ENCODE data around the gene TRAF1. TPM values are rescaled to one million over a fixed set of nuclear protein-coding genes. Genes with fewer than 3 reads are reported as not detected.

TRAF1 gene
- polyA plus RNA-seq, 1 donor from 2014 or later = 0.89 TPM

GRCh38 chr9:120918931-120919842, 7.4 kb downstream of the TRAF1 start:
- Histone ChIP-seq H2AFZ (ENCODE audit: low read depth, low read length) (no peak overlapping the region), H3K9me2 (ENCODE audit: insufficient read depth, low read length) (no peaks in the 10 kb centered on the region), H3F3A (ENCODE audit: insufficient read depth, low read length, poor library complexity, severe bottlenecking) (no peaks in the 10 kb centered on the region), H3K4me2 (ENCODE audit: low read length) (no peak overlapping the region), H3K9me3 (ENCODE audit: low read length) (no peaks in the 10 kb centered on the region), H3K27me3 (ENCODE audit: insufficient read depth, low read depth, low read length) (no peaks in the 10 kb centered on the region), H3K36me3 (ENCODE audit: insufficient read depth, low read length) (no peaks in the 10 kb centered on the region), H4K20me1 (ENCODE audit: insufficient read depth) (no peaks in the 10 kb centered on the region), H3K4me3 (ENCODE audit: low read length) (no peak overlapping the region), H3K9ac (ENCODE audit: low read length) (no peak overlapping the region), H3K27ac (ENCODE audit: low read length) (no peak overlapping the region), H3K79me2 (replicated peaks; ENCODE audit: insufficient read depth, low read length) (no peaks in the 10 kb centered on the region)
- TF ChIP-seq EZH2 (IDR thresholded peaks at IDR 0.05; ENCODE audit: borderline replicate concordance, insufficient read depth, low read length, poor library complexity, severe bottlenecking) (no peak), TAF1 (IDR thresholded peaks at IDR 0.05; ENCODE audit: low read depth) (no peak), REST (IDR thresholded peaks at IDR 0.05; ENCODE audit: borderline replicate concordance) (no peak), EP300 (conservative IDR thresholded peaks at IDR 0.05; ENCODE audit: poor library complexity, severe bottlenecking) (no peak), CTCF (IDR thresholded peaks at IDR 0.05; ENCODE audit: poor library complexity, severe bottlenecking) (no peak), RAD21 (conservative IDR thresholded peaks at IDR 0.05) (no peak), MXI1 (conservative IDR thresholded peaks at IDR 0.05; ENCODE audit: poor library complexity, severe bottlenecking) (no peak), POLR2AphosphoS5 (IDR thresholded peaks at IDR 0.05) (no peak), SMC3 (conservative IDR thresholded peaks at IDR 0.05; ENCODE audit: poor library complexity) (no peak)

- H3K9me3 ChIP-seq (ENCODE audit: low read length) = no peaks in the 10 kb centered on the region
- no peak overlapping the region for H3K4me3 ChIP-seq (ENCODE audit: low read length)
- no peaks in the 10 kb centered on the region for H3K36me3 ChIP-seq (ENCODE audit: insufficient read depth, low read length)
- no peak overlapping the region for H3K4me2 ChIP-seq (ENCODE audit: low read length)
- H3K79me2 ChIP-seq (replicated peaks; ENCODE audit: insufficient read depth, low read length) = no peaks in the 10 kb centered on the region
- no peak overlapping the region for H3K9ac ChIP-seq (ENCODE audit: low read length)
- no peak overlapping the region for H2AFZ ChIP-seq (ENCODE audit: low read depth, low read length)
- H3K27me3 ChIP-seq (ENCODE audit: insufficient read depth, low read depth, low read length) = no peaks in the 10 kb centered on the region
- H3K27ac ChIP-seq (ENCODE audit: low read length) = no peak overlapping the region
- no peaks in the 10 kb centered on the region for H3K9me2 ChIP-seq (ENCODE audit: insufficient read depth, low read length)
- TF ChIP-seq EZH2 (IDR thresholded peaks at IDR 0.05; ENCODE audit: borderline replicate concordance, insufficient read depth, low read length, poor library complexity, severe bottlenecking) = no peak
- no peak for TF ChIP-seq SMC3 (conservative IDR thresholded peaks at IDR 0.05; ENCODE audit: poor library complexity)
- no peak for TF ChIP-seq EP300 (conservative IDR thresholded peaks at IDR 0.05; ENCODE audit: poor library complexity, severe bottlenecking)
- TF ChIP-seq TAF1 (IDR thresholded peaks at IDR 0.05; ENCODE audit: low read depth) = no peak
- TF ChIP-seq POLR2AphosphoS5 (IDR thresholded peaks at IDR 0.05) = no peak
- TF ChIP-seq CTCF (IDR thresholded peaks at IDR 0.05; ENCODE audit: poor library complexity, severe bottlenecking) = no peak
- no peak for TF ChIP-seq MXI1 (conservative IDR thresholded peaks at IDR 0.05; ENCODE audit: poor library complexity, severe bottlenecking)
- TF ChIP-seq REST (IDR thresholded peaks at IDR 0.05; ENCODE audit: borderline replicate concordance) = no peak
- TF ChIP-seq RAD21 (conservative IDR thresholded peaks at IDR 0.05) = no peak
- no peaks in the 10 kb centered on the region for H4K20me1 ChIP-seq (ENCODE audit: insufficient read depth)
- H3F3A ChIP-seq (ENCODE audit: insufficient read depth, low read length, poor library complexity, severe bottlenecking) = no peaks in the 10 kb centered on the region
Measured at GRCh38 chr9:120917929-120918762, 8.4 kb downstream of the TRAF1 start.

All from neural cell (in vitro differentiated cells).